Tibial nerve (tissue), 4 donors: ENCODE measurements around the gene RASGEF1C. TPM values are rescaled to one million over a fixed set of nuclear protein-coding genes. Genes with fewer than 3 reads are reported as not detected.

Experiments
- DNase-seq, 2 donors: peaks; one replicate each; pipeline ENCODE4 v3.0.0-alpha.2; 2019; ENCODE audit warnings: low spot score in 2 of 2
- H3K27ac ChIP-seq, 4 donors: fragments of 200-600 bp; sonication (generic) in 3 of 4; one replicate each; pipeline ENCODE4 v1.5.1; 2017 to 2019; ENCODE audit warnings: mild to moderate bottlenecking in 1 of 4
- H3K27me3 ChIP-seq, 2 donors: fragments of 200-600 bp; sonication (generic) in 1 of 2; one replicate each; pipeline versions ENCODE4 v1.5.1 to v1.6.0; 2017 to 2019
- H3K36me3 ChIP-seq, 3 donors: fragments of 200-600 bp; sonication (generic); one replicate each; pipeline ENCODE4 v1.5.1; 2018 to 2019
- H3K4me1 ChIP-seq, 4 donors: fragments of 200-600 bp; sonication (generic) in 3 of 4; one replicate each; pipeline ENCODE4 v1.5.1; 2017 to 2019
- H3K4me3 ChIP-seq, 4 donors: fragments of 200-600 bp; sonication (generic) in 3 of 4; one replicate each; pipeline ENCODE4 v1.5.1; 2017 to 2019; ENCODE audit warnings: mild to moderate bottlenecking in 1 of 4, moderate library complexity in 1 of 4
- H3K9me3 ChIP-seq, 4 donors: fragments of 200-600 bp; sonication (generic) in 3 of 4; one replicate each; pipeline ENCODE4 v1.5.1; 2017 to 2019
- CTCF ChIP-seq, 5 experiments: fragments of 200-600 bp in 3 of 5; fragments of 450-650 bp in 2 of 5; sonication (generic) in 3 of 5; IDR thresholded peaks; one replicate each; pipeline ENCODE4 v1.5.1; 2016 to 2019; ENCODE audit warnings: antibody characterized with exemption in 5 of 5, mild to moderate bottlenecking in 3 of 5, moderate library complexity in 2 of 5
- EP300 ChIP-seq, 2 donors: sonication (generic); formaldehyde crosslinking; IDR thresholded peaks; one replicate each; pipeline ENCODE4 v1.6.1; 2017; ENCODE audit warnings: antibody characterized with exemption in 2 of 2, mild to moderate bottlenecking in 1 of 2
- POLR2A ChIP-seq, 2 donors: fragments of 450-650 bp; IDR thresholded peaks; one replicate each; pipeline ENCODE4 v1.6.1; 2017; ENCODE audit warnings: antibody characterized with exemption in 2 of 2, mild to moderate bottlenecking in 2 of 2, moderate library complexity in 2 of 2
- WGBS, 2 donors: methylation state at CpG; one replicate each; pipeline ENCODE4 v1.1.5; 2018; 5-methylcytosine and 5-hydroxymethylcytosine counted together
- total RNA-seq, 4 donors: library from RNA; depleted of rRNA; stranded (reverse); fragments of >200 nt; gene quantifications; one replicate each; pipeline ENCODE4 v1.1.0, GENCODE V29; 2016

Gene RASGEF1C
- total RNA-seq, 4 donors from 2014 or later = 2.7 to 12.0 (median 10.4) TPM

GRCh38 chr5:180137401-180138213, 71.4 kb downstream of the RASGEF1C start:
- 90 to 92% methylated on average over 21 to 24 of the region's 24 CpGs for WGBS, 2 donors
- no peak for DNase-seq
- H3K36me3 ChIP-seq = no peaks in the 10 kb centered on the region
- TF ChIP-seq EP300 (IDR thresholded peaks at IDR 0.05) (no peak), CTCF (IDR thresholded peaks at IDR 0.05) (no peak), POLR2A (IDR thresholded peaks at IDR 0.05) (no peak)
- peaks cover 0 to 29% (median 4%) of the 10 kb centered on the region in 4 donors for H3K4me1 ChIP-seq
- H3K9me3 ChIP-seq = no peaks in the 10 kb centered on the region
- H3K27ac ChIP-seq = no peak overlapping the region
- no peaks in the 10 kb centered on the region for H3K27me3 ChIP-seq
- no peak overlapping the region for H3K4me3 ChIP-seq

- Histone ChIP-seq H3K36me3 (no peaks in the 10 kb centered on the region), H3K27ac (no peak overlapping the region), H3K4me1 (peaks cover 0 to 35% (median 4%) of the 10 kb centered on the region in 4 donors), H3K9me3 (no peaks in the 10 kb centered on the region), H3K4me3 (no peak overlapping the region), H3K27me3 (no peaks in the 10 kb centered on the region)
- TF ChIP-seq POLR2A (IDR thresholded peaks at IDR 0.05) = no peak
- TF ChIP-seq CTCF (IDR thresholded peaks at IDR 0.05) = no peak
- no peak for TF ChIP-seq EP300 (IDR thresholded peaks at IDR 0.05)
- 93% methylated on average over 32 to 38 of the region's 38 CpGs for WGBS, 2 donors
- no peak for DNase-seq
Observed at GRCh38 chr5:180136630-180137381, 72.2 kb downstream of the RASGEF1C start.

GRCh38 chr5:180135967-180136629, 72.9 kb downstream of the RASGEF1C start:
- Histone ChIP-seq H3K27ac (peak overlapping the region in 1 of 4 donors; percentile 31), H3K27me3 (no peaks in the 10 kb centered on the region), H3K9me3 (no peaks in the 10 kb centered on the region), H3K4me3 (no peak overlapping the region), H3K4me1 (peaks cover 0 to 32% (median 4%) of the 10 kb centered on the region in 4 donors), H3K36me3 (no peaks in the 10 kb centered on the region)
- WGBS, 2 donors = 93 to 94% methylated on average over 32 of the region's 43 CpGs
- no peak for TF ChIP-seq POLR2A (IDR thresholded peaks at IDR 0.05)
- no peak for TF ChIP-seq EP300 (IDR thresholded peaks at IDR 0.05)
- TF ChIP-seq CTCF (IDR thresholded peaks at IDR 0.05) = no peak
- no peak for DNase-seq

GRCh38 chr5:180135128-180135955, 73.7 kb downstream of the RASGEF1C start:
- peak overlapping the region in 2 of 4 donors; percentile 31 to 39 for H3K27ac ChIP-seq

More at GRCh38 chr5:180135128-180135955, 73.7 kb downstream of the RASGEF1C start:
- Histone ChIP-seq H3K27me3 (no peaks in the 10 kb centered on the region), H3K4me3 (no peak overlapping the region), H3K36me3 (no peaks in the 10 kb centered on the region), H3K9me3 (no peaks in the 10 kb centered on the region), H3K4me1 (peaks cover 0 to 25% (median 4%) of the 10 kb centered on the region in 4 donors)
- no peak for TF ChIP-seq POLR2A (IDR thresholded peaks at IDR 0.05)
- TF ChIP-seq CTCF (IDR thresholded peaks at IDR 0.05) = no peak
- TF ChIP-seq EP300 (IDR thresholded peaks at IDR 0.05) = no peak
- WGBS, 2 donors = 61 to 62% methylated on average over 13 of the region's 13 CpGs
- no peak for DNase-seq
